ENCODE results near the gene MS4A10. TPM values are rescaled to one million over a fixed set of nuclear protein-coding genes. Genes with fewer than 3 reads are reported as not detected.

The MS4A10 gene
- total and polyA plus RNA-seq, 10 of the 15 experiments (the other 5 are each of a cell fraction or from before 2014, with no cell fraction given): not detected

- intact Hi-C loops (cut with micrococcal nuclease; ENCODE audit: unreplicated experiment) (no loop called here), in situ Hi-C loops (cut with MboI) (loop anchor here (5.0 to 25.0 kb wide), 2 partner anchors 121 to 1584 kb away; no protein-coding TSS in a partner anchor)
- Histone ChIP-seq H3K9me3 (replicated peaks; ENCODE audit: control insufficient read depth, insufficient read depth, low read length) (no peaks in the 10 kb centered on the region; the same call in 1 of the 3 replicates), H3K9ac (ENCODE audit: control insufficient read depth, insufficient read depth, low read length) (no peak overlapping the region), H2AFZ (ENCODE audit: control insufficient read depth, low read depth, low read length) (no peak overlapping the region), H3K36me3 (ENCODE audit: control insufficient read depth in 2 of 2, insufficient read depth in 2 of 2, low read length in 1 of 2) (no peaks in the 10 kb centered on the region), H3K27me3 (replicated peaks in 1 of 2; ENCODE audit: control insufficient read depth in 2 of 2, insufficient read depth in 2 of 2, low read length in 1 of 2) (no peaks in the 10 kb centered on the region), H3K4me3 (no peak overlapping the region), H3K4me2 (ENCODE audit: control insufficient read depth, insufficient read depth) (no peak overlapping the region), H3K27ac (ENCODE audit: control insufficient read depth, insufficient read depth) (no peak overlapping the region), H3K4me1 (ENCODE audit: control insufficient read depth, insufficient read depth, low read length) (peaks cover 11% of the 10 kb centered on the region), H4K20me1 (ENCODE audit: control insufficient read depth, insufficient read depth) (no peaks in the 10 kb centered on the region; the same call in 1 of the 2 replicates), H3K79me2 (ENCODE audit: control insufficient read depth, insufficient read depth, low read length) (no peaks in the 10 kb centered on the region)
- ATAC-seq: no peak
- ChIA-PET CTCF (interaction anchor here (1.1 to 4.1 kb wide), 5 partner anchors 8 to 134 kb away, joined by 3 to 26 read pairs (median 4); no protein-coding TSS in a partner anchor), RAD21 (ENCODE audit: unreplicated experiment) (interaction anchor here (1.2 to 8.4 kb wide), 2 partner anchors 7 to 71 kb away, joined by 5 to 119 read pairs; partner anchors contain the start of gene MS4A8), SMC1A (ENCODE audit: uncharacterized antibody, unreplicated experiment) (interaction anchor here (1.5 to 12.5 kb wide), 3 partner anchors 7 to 128 kb away, joined by 4 to 143 read pairs (median 8); no protein-coding TSS in a partner anchor), POLR2A (interaction anchor here (0.5 to 0.6 kb wide), 2 partner anchors 141 to 1914 kb away, joined by 3 to 4 read pairs; no protein-coding TSS in a partner anchor)
- no peak for DNase-seq (ENCODE audit: low read depth, low spot score)
- no TSS peak for BruUV-seq (replicated peaks)
- TF ChIP-seq WRNIP1 (IDR thresholded peaks at IDR 0.05; ENCODE audit: borderline replicate concordance, low read depth, low read length) (no peak), SPI1 (IDR thresholded peaks at IDR 0.05; ENCODE audit: borderline replicate concordance, insufficient read depth, low read depth, low read length) (no peak), USF1 (IDR thresholded peaks at IDR 0.05; ENCODE audit: borderline replicate concordance, extremely low read length, insufficient read depth, low read depth, low read length) (no peak), FOXK2 (IDR thresholded peaks at IDR 0.05) (no peak), KDM1A (IDR thresholded peaks at IDR 0.05; ENCODE audit: borderline replicate concordance) (no peak), ZNF217 (IDR thresholded peaks at IDR 0.05) (no peak), RELA (IDR thresholded peaks at IDR 0.05; ENCODE audit: borderline replicate concordance, partially characterized antibody) (no peak), NFYB (IDR thresholded peaks at IDR 0.05; ENCODE audit: insufficient read depth, low read depth, low read length) (no peak), MEF2A (IDR thresholded peaks at IDR 0.05; ENCODE audit: insufficient read depth, low read depth, low read length) (no peak), CHD4 (IDR thresholded peaks at IDR 0.05) (no peak), HSF1 (IDR thresholded peaks at IDR 0.05; ENCODE audit: low read depth, low read length) (no peak), ATF7 (IDR thresholded peaks at IDR 0.05; ENCODE audit: low read depth) (no peak), IKZF1 (conservative IDR thresholded peaks at IDR 0.05) (no peak), MTA2 (IDR thresholded peaks at IDR 0.05; ENCODE audit: low read depth) (no peak), STAT1 (conservative IDR thresholded peaks at IDR 0.05) (no peak), SIN3A (IDR thresholded peaks at IDR 0.05; ENCODE audit: low read depth, low read length) (no peak), NR2C1 (IDR thresholded peaks at IDR 0.05) (no peak), CHD1 (IDR thresholded peaks at IDR 0.05; ENCODE audit: low read depth, low read length) (no peak), CREM (IDR thresholded peaks at IDR 0.05; ENCODE audit: low read depth) (no peak)
- no peak for FAIRE-seq
- WGBS (ENCODE audit: insufficient coverage, insufficient replicate concordance, low lambda C conversion rate, missing lambda C conversion rate): 84% methylated on average over 4 of the region's 4 CpGs
These were observed 14.0 kb upstream of the MS4A10 start for GRCh38 chr11:60771146-60771545.
